ENCODE measurements around the gene NUAK1. TPM values are rescaled to one million over a fixed set of nuclear protein-coding genes. Genes with fewer than 3 reads are reported as not detected.
A peak's percentile ranks its signal among the peaks of the same experiment; 100 is the strongest.

The NUAK1 gene
- total RNA-seq, 1 experiment from 2014 or later, result 7.4 TPM

GRCh38 chr12:106132175-106133135 lies 6.3 kb downstream of the NUAK1 start:
- TF ChIP-seq ZBTB33 (IDR thresholded peaks at IDR 0.05; ENCODE audit: extremely low read depth, insufficient replicate concordance, low read length), result no peak
- TF ChIP-seq RAD21 (IDR thresholded peaks at IDR 0.05; ENCODE audit: low read depth), result no peak
- TF ChIP-seq ZNF274 (IDR thresholded peaks at IDR 0.05; ENCODE audit: low read depth, low read length), result no peak
- no peak for TF ChIP-seq ZFX (IDR thresholded peaks at IDR 0.05)
- no peak for TF ChIP-seq JUND (IDR thresholded peaks at IDR 0.05)
- no peak for TF ChIP-seq EGR1 (IDR thresholded peaks at IDR 0.05; ENCODE audit: low read depth)
- TF ChIP-seq ELF1 (IDR thresholded peaks at IDR 0.05; ENCODE audit: borderline replicate concordance, low read depth), result no peak
- no peak for TF ChIP-seq REST (IDR thresholded peaks at IDR 0.05; ENCODE audit: low read depth)
- TF ChIP-seq, protein P1, sequence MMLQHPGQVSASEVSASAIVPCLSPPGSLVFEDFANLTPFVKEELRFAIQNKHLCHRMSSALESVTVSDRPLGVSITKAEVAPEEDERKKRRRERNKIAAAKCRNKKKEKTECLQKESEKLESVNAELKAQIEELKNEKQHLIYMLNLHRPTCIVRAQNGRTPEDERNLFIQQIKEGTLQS (IDR thresholded peaks at IDR 0.05), result no peak
- ChIA-PET CTCF (interaction anchor here (2.2 to 6.2 kb wide), 2 partner anchors 16 to 712 kb away, joined by 7 to 36 read pairs; no protein-coding TSS in a partner anchor), RAD21 (ENCODE audit: low non-redundant PET in 1 of 2, low total read pairs in 2 of 2, uncharacterized antibody in 2 of 2, unreplicated experiment in 2 of 2) (no interaction called here), POLR2A (no interaction called here)
- peaks cover 25 to 26% of the 10 kb centered on the region in 2 experiments for H3K4me1 ChIP-seq (ENCODE audit: control insufficient read depth in 1 of 2, insufficient read depth in 2 of 2, low read length in 2 of 2)
- H2AFZ ChIP-seq (ENCODE audit: low read depth, low read length, poor library complexity, severe bottlenecking), result no peak overlapping the region
- H3K9me3 ChIP-seq (ENCODE audit: control insufficient read depth in 1 of 2, insufficient read depth in 1 of 2, low read depth in 1 of 2, low read length in 2 of 2), result no peaks in the 10 kb centered on the region
- no peaks in the 10 kb centered on the region for H3K9me2 ChIP-seq (ENCODE audit: insufficient read depth)
- H3K27ac ChIP-seq (ENCODE audit: low read depth, low read length), result no peak overlapping the region
- peak overlapping the region; percentile 69 for H3K4me2 ChIP-seq (ENCODE audit: low read length)
- no TSS peak for BruUV-seq (replicated peaks)
- no peaks in the 10 kb centered on the region for H3K36me3 ChIP-seq (ENCODE audit: control insufficient read depth in 1 of 2, insufficient read depth in 2 of 2, low read length in 2 of 2)
- DNase-seq (ENCODE audit: low read depth, low spot score) (no peak), ATAC-seq (no peak)
- no peak overlapping the region for H3K4me3 ChIP-seq (replicated peaks in 1 of 2; ENCODE audit: low read depth in 1 of 2, low read length in 2 of 2)
- H3K9ac ChIP-seq (ENCODE audit: low read length), result no peak overlapping the region
- no peaks in the 10 kb centered on the region for H3K27me3 ChIP-seq (ENCODE audit: insufficient read depth, low read length)
- no peaks in the 10 kb centered on the region for H4K20me1 ChIP-seq (ENCODE audit: insufficient read depth)
- H3K79me2 ChIP-seq (ENCODE audit: insufficient read depth, low read length), result no peaks in the 10 kb centered on the region
- intact Hi-C loops (cut with micrococcal nuclease), result loop anchor here (10.0 kb wide), 2 partner anchors 568 to 1928 kb away; no protein-coding TSS in a partner anchor

Data from HCT116 (cell line).